ENCODE measurements around the gene ECI1.

- no peak for TF ChIP-seq CTCF (IDR thresholded peaks at IDR 0.05; ENCODE audit: low read depth, low read length)
- TF ChIP-seq MAX (IDR thresholded peaks at IDR 0.05; ENCODE audit: low read depth, low read length): no peak
These were observed 29.7 kb upstream of the ECI1 start for GRCh38 chr16:2280981-2281542.
